OCI-LY7 (cell line): ENCODE data around the gene CCDC88B. TPM values are rescaled to one million over a fixed set of nuclear protein-coding genes. Genes with fewer than 3 reads are reported as not detected.

ENCODE experiments used
- BruUV-seq: library from RNA; stranded (reverse); fragments of 400-500 nt; replicated peaks from 2 replicates; lab custom pipeline; 2021; lab: Mats Ljungman, UMichigan
- CTCF ChIA-PET: fragments of 300-600 bp; sonication (Branson Sonifier 250); formaldehyde crosslinking; loops from one replicate; lab custom pipeline; 2022; ENCODE audit warnings: antibody characterized with exemption; ENCODE audit not compliant: unreplicated experiment; lab: Charles Lee
- POLR2A ChIA-PET: fragments of 300-600 bp; sonication (Branson Sonifier 250); formaldehyde crosslinking; loops from one replicate; lab custom pipeline; 2022; ENCODE audit warnings: antibody characterized with exemption; lab: Charles Lee
- DNase-seq: peaks from one replicate; pipeline ENCODE4 v3.0.0-alpha.2; 2015; ENCODE audit warnings: low spot score
- H2AFZ ChIP-seq: fragments of 200-600 bp; sonication (generic), shearing (Covaris generic); 2 replicates; pipeline ENCODE4 v1.6.1; 2014; ENCODE audit warnings: mild to moderate bottlenecking, antibody characterized with exemption, low read length, moderate library complexity
- H3K27ac ChIP-seq: fragments of 200-600 bp; sonication (generic); 2 replicates; pipeline ENCODE4 v1.5.1; 2014; ENCODE audit warnings: mixed run types, low read depth, mild to moderate bottlenecking, moderate library complexity, low read length, inconsistent platforms; ENCODE audit not compliant: poor library complexity, severe bottlenecking
- H3K36me3 ChIP-seq: fragments of 200-600 bp; sonication (generic); 2 replicates; pipeline ENCODE4 v1.6.1; 2014; ENCODE audit warnings: mild to moderate bottlenecking, antibody characterized with exemption, low read length, moderate library complexity, mixed read lengths; ENCODE audit not compliant: insufficient read depth
- H3K4me1 ChIP-seq: fragments of 200-600 bp; sonication (generic); 2 replicates; pipeline ENCODE4 v1.5.1; 2014; ENCODE audit warnings: mild to moderate bottlenecking, low read length; ENCODE audit not compliant: insufficient read depth, poor library complexity, severe bottlenecking
- H3K4me2 ChIP-seq: fragments of 200-600 bp; sonication (generic); 2 replicates; pipeline ENCODE4 v1.6.1; 2014; ENCODE audit warnings: mild to moderate bottlenecking, low read length
- H3K4me3 ChIP-seq: fragments of 200-600 bp; sonication (generic); 2 replicates; pipeline ENCODE4 v1.5.1; 2014; ENCODE audit warnings: mild to moderate bottlenecking, low read depth, low read length; ENCODE audit not compliant: poor library complexity, severe bottlenecking
- H3K79me2 ChIP-seq: fragments of 200-600 bp; sonication (generic); 2 replicates; pipeline ENCODE4 v1.6.1; 2016; ENCODE audit warnings: low read depth, mild to moderate bottlenecking, low read length, moderate library complexity, mixed read lengths; ENCODE audit not compliant: insufficient read depth
- H3K9me2 ChIP-seq: fragments of 200-600 bp; sonication (generic); 2 replicates; pipeline ENCODE4 v1.6.1; 2016; ENCODE audit warnings: mild to moderate bottlenecking, low read length, mixed read lengths; ENCODE audit not compliant: insufficient read depth
- H3K9me3 ChIP-seq: fragments of 200-600 bp; sonication (generic); 2 replicates; pipeline ENCODE4 v1.6.1; 2014; ENCODE audit warnings: mild to moderate bottlenecking, mixed run types, low read length, mixed read lengths
- H4K20me1 ChIP-seq: fragments of 200-600 bp; sonication (generic); 2 replicates; pipeline ENCODE4 v1.6.1; 2014; ENCODE audit warnings: mild to moderate bottlenecking, antibody characterized with exemption, low read length, moderate library complexity, mixed read lengths; ENCODE audit not compliant: insufficient read depth
- CTCF ChIP-seq: fragments of 200-600 bp; sonication (generic); conservative IDR thresholded peaks from 2 replicates; pipeline ENCODE4 v1.5.1; 2014; ENCODE audit warnings: mild to moderate bottlenecking, antibody characterized with exemption, low read length, moderate library complexity, mixed read lengths
- EZH2phosphoT487 ChIP-seq: fragments of 200-600 bp; sonication (generic); IDR thresholded peaks from 2 replicates; pipeline ENCODE4 v1.6.1; 2018; ENCODE audit warnings: low read depth, borderline replicate concordance, mild to moderate bottlenecking, mixed run types, antibody characterized with exemption, low read length, moderate library complexity, mixed read lengths
- intact Hi-C: fragments of 100-400 bp; cut with micrococcal nuclease; formaldehyde crosslinking; loops from one replicate; pipeline ENCODE4 v1.10.0; 2022; ENCODE audit not compliant: unreplicated experiment
- total RNA-seq, 2 experiments: library from RNA; depleted of rRNA in 1 of 2; stranded (reverse); fragments of >200 nt in 1 of 2; shearing (Covaris generic) in 1 of 2; gene quantifications; 2 replicates each; pipeline ENCODE4 v1.2.3, GENCODE V29; 2014 to 2022

CCDC88B gene
- total RNA-seq, 2 experiments from 2014 or later = 40.7 to 67.2 TPM

DNA sequence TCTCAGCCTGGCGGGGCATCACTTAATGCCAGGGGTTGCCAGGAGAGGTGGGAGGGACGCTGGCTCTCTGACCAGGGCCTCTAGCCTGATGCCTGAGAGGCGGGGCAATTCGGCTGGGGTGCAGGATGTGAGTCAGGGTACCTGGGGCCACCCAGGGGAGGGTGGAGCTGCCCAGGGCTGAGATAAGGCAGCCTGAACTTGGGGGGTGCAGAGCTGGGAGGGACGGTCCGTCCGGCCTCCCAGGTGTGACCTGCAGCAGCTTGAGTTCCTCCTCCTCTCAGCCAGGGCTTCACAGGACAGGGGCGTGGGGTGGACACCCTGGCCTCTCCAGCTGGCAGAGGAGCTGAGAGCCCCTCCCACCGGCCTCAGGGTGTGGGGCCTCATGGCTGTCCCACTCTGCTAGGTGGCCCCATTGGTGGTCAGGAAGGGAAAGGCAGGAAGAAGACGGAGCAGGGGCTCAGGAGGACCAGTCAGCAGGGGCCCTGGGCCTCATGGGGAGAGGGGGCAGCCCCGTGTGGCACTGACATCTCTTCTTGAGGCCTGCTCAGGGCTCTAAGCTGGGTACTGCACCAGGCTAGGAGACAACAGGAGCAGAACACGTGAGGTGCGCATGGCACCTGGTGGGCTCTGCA, 18.0 kb downstream of the CCDC88B start:
- no peaks in the 10 kb centered on the region for H4K20me1 ChIP-seq
- peaks cover 46% of the 10 kb centered on the region for H3K4me1 ChIP-seq
- intact Hi-C loops = no loop called here
- no peak overlapping the region for H2AFZ ChIP-seq
- H3K9me3 ChIP-seq = no peaks in the 10 kb centered on the region
- POLR2A ChIA-PET = no interaction called here
- peak overlapping the region; percentile 90 for H3K4me3 ChIP-seq
- no peak for DNase-seq
- BruUV-seq = no TSS peak
- H3K4me2 ChIP-seq = peak overlapping the region; percentile 99
- H3K9me2 ChIP-seq = no peaks in the 10 kb centered on the region
- CTCF ChIA-PET = no interaction called here
- no peaks in the 10 kb centered on the region for H3K79me2 ChIP-seq
- TF ChIP-seq CTCF (no peak), EZH2phosphoT487 (no peak)
- peaks cover 23% of the 10 kb centered on the region; the same call in 1 of the 2 replicates for H3K36me3 ChIP-seq
- H3K27ac ChIP-seq = no peak overlapping the region

DNA sequence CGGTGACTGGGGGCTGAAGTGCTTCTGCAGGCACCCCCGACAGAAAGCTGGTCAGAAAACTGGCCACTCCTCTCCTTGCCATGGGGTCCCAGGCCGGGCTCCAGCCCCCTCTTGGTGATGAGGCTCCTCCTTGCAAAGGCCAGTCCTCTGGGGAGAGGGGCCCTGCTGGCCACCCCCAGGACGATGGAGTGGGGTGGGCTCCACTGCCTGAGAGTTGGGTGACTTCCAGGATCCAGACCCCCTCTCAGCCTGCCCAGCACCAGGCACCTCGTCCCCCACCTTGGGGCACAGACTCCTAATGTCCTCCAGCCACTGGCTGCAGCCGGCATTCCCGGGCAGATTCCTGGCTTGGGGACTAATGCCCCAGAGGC, 18.5 kb downstream of the CCDC88B start:
- H4K20me1 ChIP-seq = no peaks in the 10 kb centered on the region

More for the DNA sequence above, 18.5 kb downstream of the CCDC88B start:
- ChIA-PET POLR2A (no interaction called here), CTCF (no interaction called here)
- Histone ChIP-seq H3K27ac (no peak overlapping the region), H3K4me1 (peaks cover 46% of the 10 kb centered on the region), H3K36me3 (peaks cover 25% of the 10 kb centered on the region; the same call in 1 of the 2 replicates), H2AFZ (peak overlapping the region; percentile 74; the same call in 1 of the 2 replicates), H3K4me3 (peak overlapping the region; percentile 90), H3K9me3 (no peaks in the 10 kb centered on the region), H3K79me2 (no peaks in the 10 kb centered on the region), H3K9me2 (no peaks in the 10 kb centered on the region), H3K4me2 (peak overlapping the region; percentile 99)
- no TSS peak for BruUV-seq
- TF ChIP-seq EZH2phosphoT487 (no peak), CTCF (no peak)
- no peak for DNase-seq
- intact Hi-C loops = no loop called here
